HFFc6 (cell line): ENCODE results near the gene SLC7A1. TPM values are rescaled to one million over a fixed set of nuclear protein-coding genes. Genes with fewer than 3 reads are reported as not detected.
A peak's percentile ranks its signal among the peaks of the same experiment; 100 is the strongest.

Experiments used
- DNase-seq: peaks from one replicate; pipeline ENCODE4 v3.0.0-alpha.2; 2018
- H3K27ac Mint-ChIP-seq: 2 replicates; pipeline ENCODE4 v1.8.0; 2020; ENCODE audit warnings: mild to moderate bottlenecking, mixed read lengths
- H3K27me3 Mint-ChIP-seq: 2 replicates; pipeline ENCODE4 v1.8.0; 2021; ENCODE audit warnings: mild to moderate bottlenecking, moderate library complexity, mixed read lengths; ENCODE audit not compliant: insufficient read depth
- H3K36me3 Mint-ChIP-seq: 2 replicates; pipeline ENCODE4 v1.8.0; 2021; ENCODE audit warnings: low read depth, mixed read lengths
- H3K4me1 Mint-ChIP-seq: 2 replicates; pipeline ENCODE4 v1.8.0; 2020; ENCODE audit warnings: low read depth, mixed read lengths
- H3K4me3 Mint-ChIP-seq: 2 replicates; pipeline ENCODE4 v1.8.0; 2020; ENCODE audit warnings: mild to moderate bottlenecking, moderate library complexity, mixed read lengths
- H3K9me3 Mint-ChIP-seq: 2 replicates; pipeline ENCODE4 v1.8.0; 2020; ENCODE audit warnings: mild to moderate bottlenecking, mixed read lengths
- CTCF ChIP-seq: fragments of 200-600 bp; sonication (generic); IDR thresholded peaks from 2 replicates; pipeline ENCODE4 v1.5.0; 2021; ENCODE audit warnings: antibody characterized with exemption, mild to moderate bottlenecking
- total RNA-seq, 6 experiments: library from RNA; stranded (reverse); fragmentation: NEBNext Ultra II Directional; extraction: Animal tissue kit (Norgen Biotek cat#: 25700); gene quantifications; 2 replicates in 1 of 6; 3 replicates in 5 of 6; pipeline ENCODE4 v1.2.3, GENCODE V29; 2021

Gene SLC7A1
- total RNA-seq, 6 experiments from 2014 or later: 134 to 174 (median 144) TPM

- TF ChIP-seq CTCF: no peak
- H3K4me3 Mint-ChIP-seq: no peak overlapping the region
- H3K9me3 Mint-ChIP-seq: no peaks in the 10 kb centered on the region
- peaks cover 64% of the 10 kb centered on the region for H3K36me3 Mint-ChIP-seq
- peak; percentile 65 for DNase-seq
- peaks cover 91% of the 10 kb centered on the region for H3K4me1 Mint-ChIP-seq
- H3K27ac Mint-ChIP-seq: peak overlapping the region; percentile 76
- H3K27me3 Mint-ChIP-seq: peaks cover 1% of the 10 kb centered on the region
Observed at GRCh38 chr13:29548722-29549121, 46.8 kb downstream of the SLC7A1 start.

GRCh38 chr13:29547153-29547552 lies 48.3 kb downstream of the SLC7A1 start:
- Mint-ChIP-seq H3K4me1 (peaks cover 93% of the 10 kb centered on the region), H3K4me3 (no peak overlapping the region), H3K9me3 (no peaks in the 10 kb centered on the region), H3K36me3 (peaks cover 58% of the 10 kb centered on the region), H3K27me3 (peaks cover 1% of the 10 kb centered on the region; the same call in 1 of the 2 replicates), H3K27ac (peak overlapping the region; percentile 76)
- DNase-seq: no peak
- TF ChIP-seq CTCF: no peak

- Mint-ChIP-seq H3K36me3 (peaks cover 58% of the 10 kb centered on the region), H3K4me1 (peaks cover 88% of the 10 kb centered on the region), H3K4me3 (no peak overlapping the region), H3K27ac (peak overlapping the region; percentile 76), H3K9me3 (no peaks in the 10 kb centered on the region), H3K27me3 (peaks cover 1% of the 10 kb centered on the region; the same call in 1 of the 2 replicates)
- no peak for DNase-seq
- TF ChIP-seq CTCF: no peak
Observed at GRCh38 chr13:29546662-29547061, 48.8 kb downstream of the SLC7A1 start.

GRCh38 chr13:29545988-29546387 lies 49.5 kb downstream of the SLC7A1 start:
- H3K36me3 Mint-ChIP-seq: peaks cover 59% of the 10 kb centered on the region
- peak overlapping the region; percentile 76 for H3K27ac Mint-ChIP-seq
- peaks cover 1% of the 10 kb centered on the region for H3K27me3 Mint-ChIP-seq
- no peak overlapping the region for H3K4me3 Mint-ChIP-seq
- no peaks in the 10 kb centered on the region for H3K9me3 Mint-ChIP-seq
- H3K4me1 Mint-ChIP-seq: peaks cover 87% of the 10 kb centered on the region
- no peak for DNase-seq
- TF ChIP-seq CTCF: no peak

- Mint-ChIP-seq H3K4me1 (peaks cover 82% of the 10 kb centered on the region), H3K27me3 (peaks cover 2% of the 10 kb centered on the region; the same call in 1 of the 2 replicates), H3K4me3 (no peak overlapping the region), H3K27ac (peak overlapping the region; percentile 75), H3K36me3 (peaks cover 40% of the 10 kb centered on the region), H3K9me3 (no peaks in the 10 kb centered on the region)
- TF ChIP-seq CTCF: peak; percentile 34
- peak; percentile 48 for DNase-seq
Observed at GRCh38 chr13:29543230-29544215, 52.0 kb downstream of the SLC7A1 start.
